Keratinocyte (primary cell): Measurements from ENCODE around the gene SLCO4C1. TPM values are rescaled to one million over a fixed set of nuclear protein-coding genes. Genes with fewer than 3 reads are reported as not detected.
"Not testable (repeated sequence)": the region's sequence is repeated elsewhere in the genome, so short reads cannot be mapped to it uniquely, and the experiment has no call there.

Experiments
- DNase-seq: peaks from one replicate; pipeline ENCODE4 v3.0.0-alpha.2; 2011; ENCODE audit warnings: low read depth, missing footprints, low spot score
- FAIRE-seq: peaks from 2 replicates; lab custom pipeline; 2011; peaks lifted over from hg19 to GRCh38; lab: Jason Lieb, UNC
- H2AFZ ChIP-seq: 2 replicates; pipeline ENCODE4 v1.6.0; 2012; ENCODE audit warnings: low read length, control low read depth, inconsistent platforms; ENCODE audit not compliant: control insufficient read depth
- H3K27ac ChIP-seq: 2 replicates; pipeline ENCODE4 v1.5.1; 2011; ENCODE audit warnings: low read length; ENCODE audit not compliant: control insufficient read depth, insufficient read depth
- H3K27me3 ChIP-seq: 3 replicates; pipeline ENCODE4 v1.6.0; 2011; ENCODE audit warnings: low read length; ENCODE audit not compliant: control insufficient read depth, insufficient read depth; ENCODE audit errors: extremely low read depth
- H3K36me3 ChIP-seq, 2 experiments: 2 replicates in 1 of 2; 3 replicates in 1 of 2; pipeline ENCODE4 v1.5.1; 2011; ENCODE audit warnings: low read length in 2 of 2, mild to moderate bottlenecking in 1 of 2; ENCODE audit not compliant: control insufficient read depth in 2 of 2, insufficient read depth in 2 of 2; ENCODE audit errors: extremely low read depth in 1 of 2
- H3K4me1 ChIP-seq: 3 replicates; pipeline ENCODE4 v1.5.1; 2011; ENCODE audit warnings: low read length; ENCODE audit not compliant: control insufficient read depth, insufficient read depth; ENCODE audit errors: extremely low read depth
- H3K4me2 ChIP-seq: 3 replicates; pipeline ENCODE4 v1.6.0; 2011; ENCODE audit warnings: low read depth, low read length; ENCODE audit not compliant: control insufficient read depth, insufficient read depth; ENCODE audit errors: extremely low read depth
- H3K4me3 ChIP-seq, 3 experiments: fragments of 200-600 bp in 1 of 3; sonication (generic) in 1 of 3; 2 replicates in 2 of 3; 3 replicates in 1 of 3; pipeline ENCODE4 v1.5.1; 2011 to 2016; ENCODE audit warnings: low read length in 3 of 3, mild to moderate bottlenecking in 3 of 3, control low read depth in 2 of 3, inconsistent platforms in 1 of 3, low read depth in 1 of 3, mixed read lengths in 1 of 3, mixed run types in 1 of 3, moderate library complexity in 1 of 3; ENCODE audit not compliant: control insufficient read depth in 2 of 3, insufficient read depth in 2 of 3; ENCODE audit errors: extremely low read depth in 1 of 3
- H3K79me2 ChIP-seq: 2 replicates; pipeline ENCODE4 v1.6.0; 2012; ENCODE audit warnings: low read length; ENCODE audit not compliant: control insufficient read depth, insufficient read depth
- H3K9ac ChIP-seq: 3 replicates; pipeline ENCODE4 v1.6.0; 2011; ENCODE audit warnings: low read length; ENCODE audit not compliant: control insufficient read depth, insufficient read depth; ENCODE audit errors: extremely low read depth
- H3K9me1 ChIP-seq: 3 replicates; pipeline ENCODE4 v1.6.0; 2011; ENCODE audit warnings: low read length; ENCODE audit not compliant: control insufficient read depth, insufficient read depth; ENCODE audit errors: extremely low read depth
- H3K9me3 ChIP-seq: 2 replicates; pipeline ENCODE4 v1.5.1; 2012; ENCODE audit warnings: low read depth, low read length; ENCODE audit not compliant: control insufficient read depth
- H4K20me1 ChIP-seq: 3 replicates; pipeline ENCODE4 v1.6.0; 2011; ENCODE audit warnings: low read length; ENCODE audit not compliant: control insufficient read depth, insufficient read depth; ENCODE audit errors: extremely low read depth
- EZH2 ChIP-seq: IDR thresholded peaks from one replicate; pipeline ENCODE4 v1.6.1; 2012; ENCODE audit warnings: inconsistent platforms, mild to moderate bottlenecking, low read length, moderate library complexity
- dilution Hi-C: fragments of 300-500 bp; cut with MboI; formaldehyde crosslinking; loops from one replicate; pipeline ENCODE4 v1.7.0; 2020; ENCODE audit warnings: low sequenced_read_pairs; ENCODE audit not compliant: extremely low pct_ligation_motif_present
- polyA plus RNA-seq, 5 experiments: library from polyadenylated mRNA; depleted of rRNA in 3 of 5; stranded (reverse) in 3 of 5; stranded (forward) in 1 of 5; unstranded in 1 of 5; fragments of >200 nt; gene quantifications; 1 replicate in 1 of 5; 2 replicates in 3 of 5; 3 replicates in 1 of 5; pipeline versions ENCODE4 v1.2.1 to v1.2.3, GENCODE V29; 2011 to 2012; ENCODE audit warnings: missing spikeins in 2 of 5, low read depth in 1 of 5, low replicate concordance in 1 of 5
- TF ChIP-seq, protein P1 (sequence below), 3 experiments: IDR thresholded peaks in 1 of 3; conservative IDR thresholded peaks in 1 of 3; optimal IDR thresholded peaks in 1 of 3; 2 replicates in 2 of 3; 3 replicates in 1 of 3; pipeline versions ENCODE3 to v1.5.1; 2011; ENCODE audit warnings: low read length in 3 of 3, mild to moderate bottlenecking in 3 of 3, moderate library complexity in 2 of 3, control low read depth in 1 of 3, inconsistent platforms in 1 of 3; ENCODE audit not compliant: insufficient read depth in 2 of 3; ENCODE audit errors: extremely low read depth in 1 of 3

Gene SLCO4C1
- polyA plus RNA-seq, 1 donor (not counting 4 experiments of a cell fraction or from before 2014, with no cell fraction given) = 0.01 TPM

DNA sequence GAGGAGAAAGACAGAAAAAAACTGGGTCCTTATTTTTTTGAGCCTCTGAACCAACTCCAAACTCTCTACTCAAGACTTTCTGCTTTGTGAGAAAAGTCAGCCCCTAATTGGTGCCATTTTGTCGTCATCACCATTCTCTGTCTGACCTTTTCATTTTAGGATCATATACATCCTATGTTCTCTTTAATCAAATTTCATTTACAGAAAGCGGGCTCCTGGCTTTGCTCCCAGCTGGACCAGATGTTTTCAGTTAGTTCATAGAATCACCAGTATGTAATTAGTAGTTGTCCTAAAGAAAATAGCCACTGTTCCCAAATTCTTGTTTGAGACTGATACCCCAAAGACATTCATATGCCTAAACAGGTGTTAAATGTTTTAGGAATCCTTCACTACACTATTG lies 28.6 kb upstream of the SLCO4C1 start:
- H4K20me1 ChIP-seq = no peaks in the 10 kb centered on the region
- no peak for TF ChIP-seq EZH2
- TF ChIP-seq, protein P1, sequence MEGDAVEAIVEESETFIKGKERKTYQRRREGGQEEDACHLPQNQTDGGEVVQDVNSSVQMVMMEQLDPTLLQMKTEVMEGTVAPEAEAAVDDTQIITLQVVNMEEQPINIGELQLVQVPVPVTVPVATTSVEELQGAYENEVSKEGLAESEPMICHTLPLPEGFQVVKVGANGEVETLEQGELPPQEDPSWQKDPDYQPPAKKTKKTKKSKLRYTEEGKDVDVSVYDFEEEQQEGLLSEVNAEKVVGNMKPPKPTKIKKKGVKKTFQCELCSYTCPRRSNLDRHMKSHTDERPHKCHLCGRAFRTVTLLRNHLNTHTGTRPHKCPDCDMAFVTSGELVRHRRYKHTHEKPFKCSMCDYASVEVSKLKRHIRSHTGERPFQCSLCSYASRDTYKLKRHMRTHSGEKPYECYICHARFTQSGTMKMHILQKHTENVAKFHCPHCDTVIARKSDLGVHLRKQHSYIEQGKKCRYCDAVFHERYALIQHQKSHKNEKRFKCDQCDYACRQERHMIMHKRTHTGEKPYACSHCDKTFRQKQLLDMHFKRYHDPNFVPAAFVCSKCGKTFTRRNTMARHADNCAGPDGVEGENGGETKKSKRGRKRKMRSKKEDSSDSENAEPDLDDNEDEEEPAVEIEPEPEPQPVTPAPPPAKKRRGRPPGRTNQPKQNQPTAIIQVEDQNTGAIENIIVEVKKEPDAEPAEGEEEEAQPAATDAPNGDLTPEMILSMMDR (optimal IDR thresholded peaks at IDR 0.05 in 1 of 3, IDR thresholded peaks at IDR 0.05 in 1 of 3, conservative IDR thresholded peaks at IDR 0.05 in 1 of 3; ENCODE audit: extremely low read depth in 1 of 3, insufficient read depth in 2 of 3, low read length in 3 of 3) = no peak
- H3K4me1 ChIP-seq = no peaks in the 10 kb centered on the region
- H3K27ac ChIP-seq = no peak overlapping the region
- DNase-seq = no peak
- no peak for FAIRE-seq
- no peak overlapping the region for H3K4me2 ChIP-seq
- no peak overlapping the region for H3K9ac ChIP-seq
- no peak overlapping the region for H3K4me3 ChIP-seq
- no peaks in the 10 kb centered on the region for H3K79me2 ChIP-seq
- H3K9me3 ChIP-seq = no peaks in the 10 kb centered on the region
- dilution Hi-C loops = no loop called here
- H3K36me3 ChIP-seq = no peaks in the 10 kb centered on the region
- no peak overlapping the region for H2AFZ ChIP-seq
- no peaks in the 10 kb centered on the region for H3K27me3 ChIP-seq
- H3K9me1 ChIP-seq = no peaks in the 10 kb centered on the region

DNA sequence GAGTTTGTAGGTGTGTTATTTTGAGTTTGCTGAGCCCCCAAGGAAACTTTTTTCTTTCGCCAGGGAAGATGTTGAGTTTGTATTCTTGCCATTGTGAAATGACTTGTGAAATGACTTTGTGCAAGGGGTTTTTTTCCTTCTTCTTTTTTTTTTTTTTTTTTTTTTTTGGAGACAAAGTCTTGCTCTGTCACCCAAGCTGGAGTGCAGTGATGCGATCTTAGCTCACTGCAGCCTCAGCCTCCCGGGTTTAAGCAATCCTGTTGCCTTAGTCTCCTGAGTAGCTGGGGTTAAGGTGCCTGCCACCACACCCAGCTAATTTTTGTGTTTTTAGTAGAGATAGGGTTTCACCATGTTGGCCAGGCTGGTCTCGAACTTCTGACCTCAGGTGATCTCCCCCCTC lies 22.7 kb upstream of the SLCO4C1 start:
- H3K9me1 ChIP-seq, H3K4me2 ChIP-seq, H3K4me1 ChIP-seq, H3K36me3 ChIP-seq, H3K27me3 ChIP-seq, H3K27ac ChIP-seq, FAIRE-seq, H3K4me3 ChIP-seq, dilution Hi-C loops, H4K20me1 ChIP-seq, H2AFZ ChIP-seq, H3K9me3 ChIP-seq, H3K9ac ChIP-seq, H3K79me2 ChIP-seq, DNase-seq: not testable (repeated sequence)

DNA sequence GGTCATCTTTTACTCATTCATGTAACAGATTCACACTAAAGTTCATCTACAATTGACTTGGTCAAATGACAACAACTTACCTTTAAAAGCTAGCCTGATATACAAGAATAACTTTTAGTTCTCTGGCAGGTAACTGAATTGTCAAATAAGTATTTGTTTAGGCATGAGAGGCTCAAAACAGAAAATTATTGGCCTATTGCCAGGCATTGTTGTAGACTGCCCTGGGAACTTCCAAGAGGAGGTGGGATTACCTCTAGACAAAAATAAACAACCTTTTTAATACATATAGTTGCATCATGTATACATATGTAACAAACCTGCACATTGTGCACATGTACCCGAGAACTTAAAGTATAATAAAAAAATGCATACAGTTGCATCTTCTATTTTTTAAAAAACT lies 18.2 kb upstream of the SLCO4C1 start:
- Histone ChIP-seq H3K9me3 (no peaks in the 10 kb centered on the region), H3K9ac (no peak overlapping the region), H3K27ac (no peak overlapping the region), H3K4me2 (no peak overlapping the region), H3K27me3 (no peaks in the 10 kb centered on the region), H3K4me1 (no peaks in the 10 kb centered on the region), H3K79me2 (no peaks in the 10 kb centered on the region), H3K4me3 (no peak overlapping the region), H2AFZ (no peak overlapping the region), H3K36me3 (no peaks in the 10 kb centered on the region), H4K20me1 (no peaks in the 10 kb centered on the region), H3K9me1 (no peaks in the 10 kb centered on the region)
- FAIRE-seq = no peak
- DNase-seq = no peak
- TF ChIP-seq EZH2 = no peak
- TF ChIP-seq, protein P1 (optimal IDR thresholded peaks at IDR 0.05 in 1 of 3, IDR thresholded peaks at IDR 0.05 in 1 of 3, conservative IDR thresholded peaks at IDR 0.05 in 1 of 3; ENCODE audit: extremely low read depth in 1 of 3, insufficient read depth in 2 of 3, low read length in 3 of 3) = no peak
- dilution Hi-C loops = no loop called here
